HEK293T (cell line): ENCODE measurements around the gene UGT1A7.

ENCODE experiments used
- CTCF ChIA-PET: fragments of 350-600 bp; formaldehyde crosslinking; extraction: SDS; loops from one replicate; lab custom pipeline; 2021; ENCODE audit warnings: antibody characterized with exemption, inconsistent platforms; lab: Yijun Ruan, JAX
- POLR2A ChIA-PET: fragments of 350-600 bp; formaldehyde crosslinking; extraction: SDS; loops from one replicate; lab custom pipeline; 2020; ENCODE audit warnings: antibody characterized with exemption, inconsistent platforms; lab: Yijun Ruan, JAX
- DNase-seq: peaks from one replicate; pipeline ENCODE4 v3.0.0; 2012; ENCODE audit warnings: mixed read lengths; ENCODE audit errors: extremely low spot score
- ARNT ChIP-seq: fragments of 450-650 bp; IDR thresholded peaks from 2 replicates; pipeline ENCODE4 v1.6.1; 2017; ENCODE audit warnings: mild to moderate bottlenecking
- BHLHE40 ChIP-seq: fragments of 450-650 bp; IDR thresholded peaks from 2 replicates; pipeline ENCODE4 v1.6.1; 2016; ENCODE audit warnings: mild to moderate bottlenecking, moderate library complexity, borderline replicate concordance
- CTBP1 ChIP-seq: fragments of 450-650 bp; IDR thresholded peaks from 2 replicates; pipeline ENCODE4 v1.6.1; 2016; ENCODE audit warnings: borderline replicate concordance
- ELF4 ChIP-seq: fragments of 450-650 bp; IDR thresholded peaks from 2 replicates; pipeline ENCODE4 v1.6.1; 2017; ENCODE audit warnings: antibody characterized with exemption
- FOXA1 ChIP-seq: fragments of 450-650 bp; IDR thresholded peaks from 2 replicates; pipeline ENCODE4 v1.6.1; 2016; ENCODE audit warnings: mild to moderate bottlenecking
- FOXK2 ChIP-seq: fragments of 450-650 bp; IDR thresholded peaks from 2 replicates; pipeline ENCODE4 v1.6.1; 2016; ENCODE audit warnings: mild to moderate bottlenecking
- FOXM1 ChIP-seq: fragments of 450-650 bp; IDR thresholded peaks from 2 replicates; pipeline ENCODE4 v1.6.1; 2017; ENCODE audit warnings: mild to moderate bottlenecking, borderline replicate concordance
- HDGF ChIP-seq: fragments of 450-650 bp; IDR thresholded peaks from 2 replicates; pipeline ENCODE4 v1.6.1; 2017; ENCODE audit warnings: antibody characterized with exemption, borderline replicate concordance
- L3MBTL2 ChIP-seq: fragments of 450-650 bp; conservative IDR thresholded peaks from 2 replicates; pipeline ENCODE4 v1.6.1; 2016; ENCODE audit warnings: mild to moderate bottlenecking
- LEF1 ChIP-seq: fragments of 450-650 bp; IDR thresholded peaks from 2 replicates; pipeline ENCODE4 v1.6.1; 2017; ENCODE audit warnings: mild to moderate bottlenecking, borderline replicate concordance
- NFRKB ChIP-seq: fragments of 450-650 bp; IDR thresholded peaks from 2 replicates; pipeline ENCODE4 v1.6.1; 2016; ENCODE audit warnings: mild to moderate bottlenecking, moderate library complexity
- PKNOX1 ChIP-seq: fragments of 450-650 bp; IDR thresholded peaks from 2 replicates; pipeline ENCODE4 v1.6.1; 2016
- SP1 ChIP-seq: fragments of 450-650 bp; IDR thresholded peaks from 2 replicates; pipeline ENCODE4 v1.6.1; 2017
- SUZ12 ChIP-seq: fragments of 450-650 bp; IDR thresholded peaks from 2 replicates; pipeline ENCODE4 v1.6.1; 2016; ENCODE audit warnings: mild to moderate bottlenecking
- TARDBP ChIP-seq: fragments of 450-650 bp; IDR thresholded peaks from 2 replicates; pipeline ENCODE4 v1.6.1; 2016
- ZNF384 ChIP-seq: fragments of 450-650 bp; IDR thresholded peaks from 2 replicates; pipeline ENCODE4 v1.6.1; 2016

Gene UGT1A7

DNA sequence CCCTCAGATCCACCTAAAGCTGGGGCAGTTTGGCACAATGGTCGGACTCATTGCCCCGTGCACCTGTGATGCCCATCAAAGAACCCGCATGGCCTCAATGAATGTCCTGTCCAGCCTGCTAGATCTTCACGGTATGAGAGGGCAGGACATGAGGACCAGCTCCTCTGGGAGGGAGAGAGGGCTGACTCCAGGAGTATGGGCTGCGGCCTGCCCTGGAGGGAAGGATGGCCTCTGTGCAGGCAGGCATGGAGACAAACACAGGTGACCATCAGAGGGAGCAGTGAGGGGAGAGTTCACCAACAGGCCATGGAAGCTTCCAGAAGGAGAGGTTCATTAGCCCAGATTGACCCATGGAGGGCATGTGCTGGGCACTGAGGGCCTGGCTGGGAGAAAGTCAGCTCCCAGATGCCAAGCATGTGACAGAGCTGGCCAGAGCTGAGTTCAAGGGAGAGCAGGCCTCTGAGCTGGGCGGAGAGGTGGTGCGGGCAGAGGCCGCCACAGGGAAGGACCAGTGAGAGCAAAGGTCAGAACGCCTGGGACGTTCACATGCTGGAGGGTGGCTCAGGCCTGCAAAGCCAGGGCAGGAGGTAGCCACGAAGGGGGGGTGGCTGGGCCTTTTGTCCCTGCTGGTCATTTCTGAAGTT, 136.4 kb downstream of the UGT1A7 start:
- no peak for DNase-seq
- POLR2A ChIA-PET = no interaction called here
- TF ChIP-seq LEF1 (no peak), SP1 (no peak), HDGF (no peak), PKNOX1 (no peak), FOXA1 (no peak), FOXK2 (no peak), L3MBTL2 (no peak)
- CTCF ChIA-PET = no interaction called here

- TF ChIP-seq ARNT (no peak), SUZ12 (no peak), L3MBTL2 (no peak), NFRKB (no peak), SP1 (no peak), TARDBP (no peak), FOXK2 (no peak), ELF4 (no peak), FOXA1 (no peak), PKNOX1 (no peak), CTBP1 (no peak), HDGF (no peak), BHLHE40 (no peak), ZNF384 (no peak), LEF1 (no peak), FOXM1 (no peak)
- ChIA-PET POLR2A (no interaction called here), CTCF (no interaction called here)
- DNase-seq = no peak
Measured at GRCh38 chr2:233818639-233819621, 137.2 kb downstream of the UGT1A7 start.

DNA sequence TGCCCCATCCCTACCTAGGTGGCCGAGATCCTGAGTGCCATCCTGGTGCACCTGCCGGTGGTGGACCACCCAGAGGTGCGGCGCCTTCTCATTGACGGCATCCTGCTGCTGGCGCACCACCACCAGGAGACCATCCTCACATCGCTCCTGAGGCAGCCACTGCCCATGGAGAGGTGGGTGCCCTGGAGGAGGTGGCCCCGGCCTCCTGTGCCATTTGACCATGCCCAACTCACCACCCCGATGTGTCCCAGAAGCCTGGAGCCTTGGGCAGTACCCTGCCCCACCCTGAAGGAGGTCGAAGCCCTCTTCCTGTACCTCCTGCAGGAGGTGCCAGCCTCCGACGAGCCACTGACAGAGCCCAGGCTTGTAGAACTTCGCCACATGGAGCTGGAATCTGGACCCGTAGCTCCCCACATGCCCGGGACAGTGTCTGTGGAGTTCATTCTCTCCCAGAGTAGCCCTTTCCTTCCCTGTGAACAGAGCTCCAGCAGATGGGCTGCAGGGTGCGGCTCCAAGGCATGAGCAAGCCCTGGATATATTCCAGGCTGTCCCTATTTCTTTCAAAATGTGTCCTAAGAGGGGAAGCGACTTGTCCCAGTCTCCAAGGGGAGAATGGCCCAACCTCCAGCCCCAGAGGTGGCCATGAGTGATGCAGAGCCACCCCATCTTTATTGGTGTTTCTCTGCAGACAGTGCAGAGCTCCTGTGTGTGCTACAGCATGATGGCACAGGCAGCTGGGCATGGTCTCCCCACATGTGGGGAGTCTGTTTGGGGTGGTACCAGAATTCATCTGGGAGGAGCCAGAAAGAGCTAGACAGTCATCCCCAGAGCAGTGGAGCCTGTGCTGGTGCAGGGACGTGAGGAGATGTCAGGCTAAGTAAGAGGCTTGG, 138.4 kb downstream of the UGT1A7 start:
- no peak for DNase-seq
- POLR2A ChIA-PET = no interaction called here
- CTCF ChIA-PET = interaction anchor here (0.6 kb wide), 1 partner anchor 386 kb away, joined by 3 read pairs; no protein-coding TSS in a partner anchor
- TF ChIP-seq NFRKB (no peak), L3MBTL2 (no peak), ARNT (no peak), HDGF (no peak), PKNOX1 (no peak), ELF4 (no peak), SUZ12 (no peak), SP1 (no peak), ZNF384 (no peak), LEF1 (no peak), FOXK2 (no peak), FOXA1 (no peak), FOXM1 (no peak), TARDBP (no peak), CTBP1 (no peak)

DNA sequence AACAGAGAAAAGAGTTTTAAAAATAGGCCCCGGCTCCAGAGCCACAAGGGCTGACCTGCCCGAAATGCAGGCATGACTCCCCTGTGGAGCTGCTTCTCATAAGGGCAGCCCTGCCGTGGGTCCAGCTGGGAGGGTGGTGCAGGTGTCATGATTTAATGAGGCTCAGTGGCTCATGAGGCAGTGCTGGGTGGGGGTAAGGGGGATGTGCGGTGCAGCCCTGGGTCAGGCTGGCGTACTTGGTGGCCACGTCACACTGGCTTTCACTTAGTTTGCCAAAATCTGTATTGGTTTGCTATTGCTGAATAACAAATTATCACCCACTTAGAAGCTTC, 139.0 kb downstream of the UGT1A7 start:
- no peak for TF ChIP-seq ZNF384
- no peak for TF ChIP-seq SP1
- TF ChIP-seq ELF4 = no peak
- TF ChIP-seq ARNT = no peak
- no peak for TF ChIP-seq FOXM1
- no peak for TF ChIP-seq SUZ12
- no peak for TF ChIP-seq HDGF
- no peak for TF ChIP-seq BHLHE40
- TF ChIP-seq CTBP1 = no peak
- TF ChIP-seq PKNOX1 = no peak
- no peak for TF ChIP-seq TARDBP
- no peak for TF ChIP-seq L3MBTL2
- ChIA-PET CTCF (interaction anchor here (0.6 kb wide), 1 partner anchor 387 kb away, joined by 3 read pairs; no protein-coding TSS in a partner anchor), POLR2A (no interaction called here)
- no peak for DNase-seq
